ENCODE results near the gene ZNF507.

- TF ChIP-seq CTCF (conservative IDR thresholded peaks at IDR 0.05) (no peak), EZH2 (IDR thresholded peaks at IDR 0.05; ENCODE audit: low read depth) (no peak)
Observed at GRCh38 chr19:32421589-32422361, 76.4 kb downstream of the ZNF507 start.
